ENCODE results near the gene DYNC2LI1. TPM values are rescaled to one million over a fixed set of nuclear protein-coding genes. Genes with fewer than 3 reads are reported as not detected.

DYNC2LI1 gene
- total and polyA plus RNA-seq, 2 of the 8 experiments (the other 6 are each of a cell fraction or from before 2014, with no cell fraction given), result 3.9 to 7.6 TPM

GRCh38 chr2:43738257-43738656 is 35.6 kb upstream of the DYNC2LI1 start:
- H3K4me2 ChIP-seq (ENCODE audit: insufficient read depth in 1 of 2, low read depth in 2 of 2, low read length in 2 of 2), result no peak overlapping the region
- no peak for FAIRE-seq
- TF ChIP-seq POLR2AphosphoS5 (IDR thresholded peaks at IDR 0.05; ENCODE audit: low read depth, low read length) (no peak), BCL11A (IDR thresholded peaks at IDR 0.05; ENCODE audit: low read depth in 2 of 2, low read length in 2 of 2) (no peak), CTCF (IDR thresholded peaks at IDR 0.05; ENCODE audit: control extremely low read depth in 1 of 3, insufficient read depth in 1 of 3, low read depth in 1 of 3, low read length in 3 of 3) (no peak), KDM1A (IDR thresholded peaks at IDR 0.05; ENCODE audit: borderline replicate concordance, low read length) (no peak), RNF2 (IDR thresholded peaks at IDR 0.05; ENCODE audit: borderline replicate concordance, low read depth, low read length, missing control alignments, poor library complexity, severe bottlenecking) (no peak), SUZ12 (IDR thresholded peaks at IDR 0.05; ENCODE audit: low read length) (no peak), MAFK (IDR thresholded peaks at IDR 0.05; ENCODE audit: low read depth, low read length) (no peak), CHD1 (IDR thresholded peaks at IDR 0.05; ENCODE audit: low read depth, low read length) (no peak), CTBP2 (IDR thresholded peaks at IDR 0.05; ENCODE audit: borderline replicate concordance, insufficient read depth, insufficient read length, low read length) (no peak), TAF1 (IDR thresholded peaks at IDR 0.05; ENCODE audit: low read depth, low read length) (no peak), SP2 (IDR thresholded peaks at IDR 0.05; ENCODE audit: low read length) (no peak), SAP30 (IDR thresholded peaks at IDR 0.05; ENCODE audit: insufficient read depth, insufficient replicate concordance, low read length) (no peak)

More at GRCh38 chr2:43738257-43738656, 35.6 kb upstream of the DYNC2LI1 start:
- H3K4me3 ChIP-seq (ENCODE audit: extremely low read depth in 1 of 4, insufficient read depth in 2 of 4, low read depth in 3 of 4, low read length in 4 of 4), result no peak overlapping the region
- ChIA-PET CTCF (ENCODE audit: partially characterized antibody) (no interaction called here), POLR2A (ENCODE audit: partially characterized antibody) (no interaction called here)
- H3K36me3 ChIP-seq (ENCODE audit: control insufficient read depth in 2 of 4, insufficient read depth in 4 of 4, low read length in 3 of 4), result no peaks in the 10 kb centered on the region
- H3K27me3 ChIP-seq (replicated peaks in 1 of 4; ENCODE audit: control insufficient read depth in 3 of 4, extremely low read depth in 1 of 4, insufficient read depth in 3 of 4, low read length in 3 of 4), result no peaks in the 10 kb centered on the region
- no peak overlapping the region for H3K23ac ChIP-seq (ENCODE audit: insufficient read length)
- no peak overlapping the region for H4K91ac ChIP-seq (replicated peaks; ENCODE audit: insufficient read length, low read length)
- no peak overlapping the region for H2AK5ac ChIP-seq (ENCODE audit: low read depth, low read length)
- no peaks in the 10 kb centered on the region for H3K4me1 ChIP-seq (replicated peaks in 1 of 4; ENCODE audit: control insufficient read depth in 3 of 4, insufficient read depth in 4 of 4, low read length in 3 of 4)
- H3K56ac ChIP-seq (replicated peaks; ENCODE audit: insufficient read length, low read depth, low read length), result no peak overlapping the region
- WGBS, 2 experiments (ENCODE audit: extremely low coverage in 1 of 2, insufficient coverage in 1 of 2, insufficient read length in 1 of 2, insufficient replicate concordance in 2 of 2, low coverage in 1 of 2, low lambda C conversion rate in 2 of 2, missing lambda C conversion rate in 1 of 2), result 90% methylated on average over 2 of the region's 2 CpGs; no CpG with 5 or more reads in 1 of the 2 experiments
- no peak overlapping the region for H3K18ac ChIP-seq (ENCODE audit: extremely low read depth, low read length)
- H2BK120ac ChIP-seq (replicated peaks; ENCODE audit: low read depth, low read length), result no peak overlapping the region
- H3K27ac ChIP-seq (ENCODE audit: low read depth, low read length), result no peak overlapping the region
- H3K9me3 ChIP-seq (ENCODE audit: insufficient read depth in 2 of 2, low read depth in 1 of 2, low read length in 1 of 2), result no peaks in the 10 kb centered on the region
- no peak overlapping the region for H2BK12ac ChIP-seq (ENCODE audit: low read depth, low read length)
- H3K23me2 ChIP-seq (ENCODE audit: low read depth, low read length), result no peaks in the 10 kb centered on the region
- H2BK20ac ChIP-seq (ENCODE audit: low read length), result no peak overlapping the region
- no peak overlapping the region for H2BK5ac ChIP-seq (ENCODE audit: low read depth, low read length)
- no peaks in the 10 kb centered on the region; the same call in 1 of the 2 replicates for H3K79me1 ChIP-seq (ENCODE audit: low read depth, low read length)
- no peak overlapping the region for H2AFZ ChIP-seq (ENCODE audit: low read length)
- no peak overlapping the region for H3K4ac ChIP-seq (replicated peaks; ENCODE audit: insufficient read length, low read depth, low read length)
- no peak for DNase-seq (ENCODE audit: low read depth in 1 of 2, low spot score in 2 of 2)
- H4K8ac ChIP-seq (ENCODE audit: extremely low read depth, insufficient read depth, low read length), result no peak overlapping the region
- no peak overlapping the region for H2BK15ac ChIP-seq (ENCODE audit: low read length)
- no peaks in the 10 kb centered on the region for H3K79me2 ChIP-seq (ENCODE audit: control insufficient read depth in 1 of 2, insufficient read depth in 2 of 2, low read length in 2 of 2)
- H4K20me1 ChIP-seq (replicated peaks in 1 of 2; ENCODE audit: control insufficient read depth in 1 of 2, insufficient read depth in 2 of 2, low read length in 2 of 2), result no peaks in the 10 kb centered on the region
- no peak overlapping the region for H3K9ac ChIP-seq (replicated peaks in 1 of 4; ENCODE audit: extremely low read depth in 1 of 4, low read depth in 3 of 4, low read length in 3 of 4)
- no peak overlapping the region for H3K14ac ChIP-seq (ENCODE audit: insufficient read length)
- no peak overlapping the region for H4K5ac ChIP-seq (ENCODE audit: insufficient read length, low read depth, low read length)
